ENCODE results near the gene CREB5.

The CREB5 gene

GRCh38 chr7:28615091-28615490, 202.8 kb downstream of the CREB5 start:
- TF ChIP-seq, protein P1, sequence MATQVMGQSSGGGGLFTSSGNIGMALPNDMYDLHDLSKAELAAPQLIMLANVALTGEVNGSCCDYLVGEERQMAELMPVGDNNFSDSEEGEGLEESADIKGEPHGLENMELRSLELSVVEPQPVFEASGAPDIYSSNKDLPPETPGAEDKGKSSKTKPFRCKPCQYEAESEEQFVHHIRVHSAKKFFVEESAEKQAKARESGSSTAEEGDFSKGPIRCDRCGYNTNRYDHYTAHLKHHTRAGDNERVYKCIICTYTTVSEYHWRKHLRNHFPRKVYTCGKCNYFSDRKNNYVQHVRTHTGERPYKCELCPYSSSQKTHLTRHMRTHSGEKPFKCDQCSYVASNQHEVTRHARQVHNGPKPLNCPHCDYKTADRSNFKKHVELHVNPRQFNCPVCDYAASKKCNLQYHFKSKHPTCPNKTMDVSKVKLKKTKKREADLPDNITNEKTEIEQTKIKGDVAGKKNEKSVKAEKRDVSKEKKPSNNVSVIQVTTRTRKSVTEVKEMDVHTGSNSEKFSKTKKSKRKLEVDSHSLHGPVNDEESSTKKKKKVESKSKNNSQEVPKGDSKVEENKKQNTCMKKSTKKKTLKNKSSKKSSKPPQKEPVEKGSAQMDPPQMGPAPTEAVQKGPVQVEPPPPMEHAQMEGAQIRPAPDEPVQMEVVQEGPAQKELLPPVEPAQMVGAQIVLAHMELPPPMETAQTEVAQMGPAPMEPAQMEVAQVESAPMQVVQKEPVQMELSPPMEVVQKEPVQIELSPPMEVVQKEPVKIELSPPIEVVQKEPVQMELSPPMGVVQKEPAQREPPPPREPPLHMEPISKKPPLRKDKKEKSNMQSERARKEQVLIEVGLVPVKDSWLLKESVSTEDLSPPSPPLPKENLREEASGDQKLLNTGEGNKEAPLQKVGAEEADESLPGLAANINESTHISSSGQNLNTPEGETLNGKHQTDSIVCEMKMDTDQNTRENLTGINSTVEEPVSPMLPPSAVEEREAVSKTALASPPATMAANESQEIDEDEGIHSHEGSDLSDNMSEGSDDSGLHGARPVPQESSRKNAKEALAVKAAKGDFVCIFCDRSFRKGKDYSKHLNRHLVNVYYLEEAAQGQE (IDR thresholded peaks at IDR 0.05; ENCODE audit: insufficient read depth in 1 of 2, low read depth in 2 of 2, low read length in 2 of 2), result no peak
- no peak for TF ChIP-seq FOXP2 (optimal IDR thresholded peaks at IDR 0.05; ENCODE audit: borderline replicate concordance, extremely low read depth, extremely low read length, insufficient read depth)
- TF ChIP-seq POLR2AphosphoS5 (IDR thresholded peaks at IDR 0.05; ENCODE audit: low read depth, low read length), result no peak
- TF ChIP-seq SIN3A (IDR thresholded peaks at IDR 0.05; ENCODE audit: borderline replicate concordance, insufficient read depth, low read length), result no peak
- TF ChIP-seq TAF1 (IDR thresholded peaks at IDR 0.05; ENCODE audit: borderline replicate concordance, insufficient read depth, low read length), result no peak

GRCh38 chr7:28617308-28617880, 205.1 kb downstream of the CREB5 start:
- TF ChIP-seq POLR2AphosphoS5 (IDR thresholded peaks at IDR 0.05; ENCODE audit: low read depth, low read length) (no peak), SIN3A (IDR thresholded peaks at IDR 0.05; ENCODE audit: borderline replicate concordance, insufficient read depth, low read length) (no peak), TAF1 (IDR thresholded peaks at IDR 0.05; ENCODE audit: borderline replicate concordance, insufficient read depth, low read length) (no peak), FOXP2 (optimal IDR thresholded peaks at IDR 0.05; ENCODE audit: borderline replicate concordance, extremely low read depth, extremely low read length, insufficient read depth) (no peak)
- TF ChIP-seq, protein P1 (IDR thresholded peaks at IDR 0.05; ENCODE audit: insufficient read depth in 1 of 2, low read depth in 2 of 2, low read length in 2 of 2), result no peak

- TF ChIP-seq SIN3A (IDR thresholded peaks at IDR 0.05; ENCODE audit: borderline replicate concordance, insufficient read depth, low read length) (no peak), POLR2AphosphoS5 (IDR thresholded peaks at IDR 0.05; ENCODE audit: low read depth, low read length) (no peak)
Measured at GRCh38 chr7:28618383-28618782, 206.1 kb downstream of the CREB5 start.

- TF ChIP-seq, protein P1 (IDR thresholded peaks at IDR 0.05; ENCODE audit: insufficient read depth in 1 of 2, low read depth in 2 of 2, low read length in 2 of 2), result no peak
- no peak for TF ChIP-seq SIN3A (IDR thresholded peaks at IDR 0.05; ENCODE audit: borderline replicate concordance, insufficient read depth, low read length)
- no peak for TF ChIP-seq TAF1 (IDR thresholded peaks at IDR 0.05; ENCODE audit: borderline replicate concordance, insufficient read depth, low read length)
- no peak for TF ChIP-seq POLR2AphosphoS5 (IDR thresholded peaks at IDR 0.05; ENCODE audit: low read depth, low read length)
- TF ChIP-seq FOXP2 (optimal IDR thresholded peaks at IDR 0.05; ENCODE audit: borderline replicate concordance, extremely low read depth, extremely low read length, insufficient read depth), result no peak
Measured at GRCh38 chr7:28619256-28619655, 206.9 kb downstream of the CREB5 start.

DNA sequence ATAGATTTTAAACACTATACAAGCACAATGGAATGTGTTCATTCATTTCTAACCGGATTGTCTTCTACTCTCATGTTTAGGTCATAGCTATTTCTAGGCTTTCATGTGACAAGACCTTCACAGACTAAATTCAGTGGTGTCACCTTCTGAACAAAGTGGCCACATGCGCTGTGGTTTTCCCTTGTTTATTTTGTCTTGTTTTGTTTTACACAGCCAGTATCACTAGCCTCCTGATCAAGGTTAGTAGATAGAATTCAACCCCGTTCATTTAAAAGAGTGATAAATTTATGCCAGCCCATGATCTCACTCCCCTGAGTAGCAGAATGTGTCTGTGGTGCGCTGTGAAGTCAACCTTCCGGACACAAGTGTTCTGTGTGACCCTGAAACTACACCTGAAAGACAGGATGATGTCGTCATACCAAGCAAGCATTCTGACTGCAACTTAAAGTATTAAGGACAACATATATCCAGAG, 209.1 kb downstream of the CREB5 start:
- no peak for TF ChIP-seq FOXP2 (optimal IDR thresholded peaks at IDR 0.05; ENCODE audit: borderline replicate concordance, extremely low read depth, extremely low read length, insufficient read depth)
- TF ChIP-seq TAF1 (IDR thresholded peaks at IDR 0.05; ENCODE audit: borderline replicate concordance, insufficient read depth, low read length), result no peak
- TF ChIP-seq POLR2AphosphoS5 (IDR thresholded peaks at IDR 0.05; ENCODE audit: low read depth, low read length), result no peak
- TF ChIP-seq, protein P1 (IDR thresholded peaks at IDR 0.05; ENCODE audit: insufficient read depth in 1 of 2, low read depth in 2 of 2, low read length in 2 of 2), result no peak
- no peak for TF ChIP-seq SIN3A (IDR thresholded peaks at IDR 0.05; ENCODE audit: borderline replicate concordance, insufficient read depth, low read length)
